ENCODE measurements around the gene CDH24.

DNA sequence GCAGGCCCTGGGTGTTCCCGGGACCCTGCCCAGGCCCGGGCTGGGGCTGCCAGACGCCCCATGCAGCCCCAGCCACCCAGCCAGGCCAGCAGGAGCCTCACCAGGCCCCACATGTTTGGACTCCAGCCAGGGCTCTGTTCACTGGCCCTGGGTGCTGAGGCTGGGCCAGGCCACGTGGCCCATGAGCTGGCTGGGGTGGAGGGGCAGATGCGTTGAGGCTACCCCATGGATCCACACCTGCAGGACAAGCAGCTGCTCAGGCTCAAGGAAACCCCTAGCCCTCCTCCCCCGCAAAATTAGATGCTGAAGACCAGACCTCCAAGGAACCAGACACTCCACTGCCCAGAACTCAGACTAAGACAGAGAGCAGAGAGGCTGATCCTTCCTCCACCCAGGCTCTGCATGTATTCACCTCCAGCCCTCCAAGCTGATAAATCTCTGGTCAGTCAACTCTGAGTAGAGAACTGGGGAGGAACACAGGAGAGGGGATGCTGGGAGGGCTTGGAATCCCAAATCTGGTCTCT, 1.6 kb downstream of the CDH24 start:
- TF ChIP-seq, protein P1, sequence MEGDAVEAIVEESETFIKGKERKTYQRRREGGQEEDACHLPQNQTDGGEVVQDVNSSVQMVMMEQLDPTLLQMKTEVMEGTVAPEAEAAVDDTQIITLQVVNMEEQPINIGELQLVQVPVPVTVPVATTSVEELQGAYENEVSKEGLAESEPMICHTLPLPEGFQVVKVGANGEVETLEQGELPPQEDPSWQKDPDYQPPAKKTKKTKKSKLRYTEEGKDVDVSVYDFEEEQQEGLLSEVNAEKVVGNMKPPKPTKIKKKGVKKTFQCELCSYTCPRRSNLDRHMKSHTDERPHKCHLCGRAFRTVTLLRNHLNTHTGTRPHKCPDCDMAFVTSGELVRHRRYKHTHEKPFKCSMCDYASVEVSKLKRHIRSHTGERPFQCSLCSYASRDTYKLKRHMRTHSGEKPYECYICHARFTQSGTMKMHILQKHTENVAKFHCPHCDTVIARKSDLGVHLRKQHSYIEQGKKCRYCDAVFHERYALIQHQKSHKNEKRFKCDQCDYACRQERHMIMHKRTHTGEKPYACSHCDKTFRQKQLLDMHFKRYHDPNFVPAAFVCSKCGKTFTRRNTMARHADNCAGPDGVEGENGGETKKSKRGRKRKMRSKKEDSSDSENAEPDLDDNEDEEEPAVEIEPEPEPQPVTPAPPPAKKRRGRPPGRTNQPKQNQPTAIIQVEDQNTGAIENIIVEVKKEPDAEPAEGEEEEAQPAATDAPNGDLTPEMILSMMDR (IDR thresholded peaks at IDR 0.05 in 8 of 11, conservative IDR thresholded peaks at IDR 0.05 in 3 of 11) = no peak
- no peak for TF ChIP-seq POLR2A (IDR thresholded peaks at IDR 0.05)

Measured in spleen (tissue), 7 donors.